DOHH2 (cell line): ENCODE results near the gene ZNF32.

Experiments used
- EZH2phosphoT487 ChIP-seq: fragments of 200-600 bp; sonication (generic); IDR thresholded peaks from 2 replicates; pipeline ENCODE4 v1.6.1; 2017; ENCODE audit warnings: borderline replicate concordance, mild to moderate bottlenecking, antibody characterized with exemption, low read length, moderate library complexity, mixed read lengths
- TF ChIP-seq, protein P1 (sequence below): fragments of 200-600 bp; sonication (generic); IDR thresholded peaks from one replicate; pipeline ENCODE4 v1.5.1; 2014; ENCODE audit warnings: antibody characterized with exemption, mild to moderate bottlenecking, low read depth, low read length; ENCODE audit not compliant: poor library complexity, severe bottlenecking

GRCh38 chr10:43640603-43641002, 8.1 kb downstream of the ZNF32 start:
- TF ChIP-seq, protein P1, sequence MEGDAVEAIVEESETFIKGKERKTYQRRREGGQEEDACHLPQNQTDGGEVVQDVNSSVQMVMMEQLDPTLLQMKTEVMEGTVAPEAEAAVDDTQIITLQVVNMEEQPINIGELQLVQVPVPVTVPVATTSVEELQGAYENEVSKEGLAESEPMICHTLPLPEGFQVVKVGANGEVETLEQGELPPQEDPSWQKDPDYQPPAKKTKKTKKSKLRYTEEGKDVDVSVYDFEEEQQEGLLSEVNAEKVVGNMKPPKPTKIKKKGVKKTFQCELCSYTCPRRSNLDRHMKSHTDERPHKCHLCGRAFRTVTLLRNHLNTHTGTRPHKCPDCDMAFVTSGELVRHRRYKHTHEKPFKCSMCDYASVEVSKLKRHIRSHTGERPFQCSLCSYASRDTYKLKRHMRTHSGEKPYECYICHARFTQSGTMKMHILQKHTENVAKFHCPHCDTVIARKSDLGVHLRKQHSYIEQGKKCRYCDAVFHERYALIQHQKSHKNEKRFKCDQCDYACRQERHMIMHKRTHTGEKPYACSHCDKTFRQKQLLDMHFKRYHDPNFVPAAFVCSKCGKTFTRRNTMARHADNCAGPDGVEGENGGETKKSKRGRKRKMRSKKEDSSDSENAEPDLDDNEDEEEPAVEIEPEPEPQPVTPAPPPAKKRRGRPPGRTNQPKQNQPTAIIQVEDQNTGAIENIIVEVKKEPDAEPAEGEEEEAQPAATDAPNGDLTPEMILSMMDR: no peak
- TF ChIP-seq EZH2phosphoT487: no peak
